ENCODE results near the gene MAPK7.

The MAPK7 gene

DNA sequence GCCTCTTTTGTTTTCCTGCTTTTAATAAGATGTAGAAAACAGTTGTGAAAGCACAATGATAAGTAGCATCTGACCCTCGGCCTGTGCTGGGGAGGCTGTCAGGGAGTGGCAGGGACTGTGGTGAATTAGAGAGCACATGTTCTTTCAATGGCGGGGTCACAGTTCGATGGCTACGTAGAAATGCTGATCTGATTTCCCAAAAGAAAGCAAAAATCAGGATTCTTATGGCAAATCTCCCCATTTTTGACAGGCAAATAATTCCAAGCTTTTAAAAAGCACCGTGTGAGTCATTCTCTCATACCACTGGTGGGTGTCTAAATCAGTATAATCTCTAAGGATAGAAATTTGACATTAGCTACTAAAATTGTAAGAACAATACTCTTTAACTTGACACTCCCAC, 4.2 kb upstream of the MAPK7 start:
- H3K27me3 ChIP-seq (replicated peaks; ENCODE audit: control insufficient read depth, insufficient read depth, low read length): no peaks in the 10 kb centered on the region
- TF ChIP-seq, protein P1, sequence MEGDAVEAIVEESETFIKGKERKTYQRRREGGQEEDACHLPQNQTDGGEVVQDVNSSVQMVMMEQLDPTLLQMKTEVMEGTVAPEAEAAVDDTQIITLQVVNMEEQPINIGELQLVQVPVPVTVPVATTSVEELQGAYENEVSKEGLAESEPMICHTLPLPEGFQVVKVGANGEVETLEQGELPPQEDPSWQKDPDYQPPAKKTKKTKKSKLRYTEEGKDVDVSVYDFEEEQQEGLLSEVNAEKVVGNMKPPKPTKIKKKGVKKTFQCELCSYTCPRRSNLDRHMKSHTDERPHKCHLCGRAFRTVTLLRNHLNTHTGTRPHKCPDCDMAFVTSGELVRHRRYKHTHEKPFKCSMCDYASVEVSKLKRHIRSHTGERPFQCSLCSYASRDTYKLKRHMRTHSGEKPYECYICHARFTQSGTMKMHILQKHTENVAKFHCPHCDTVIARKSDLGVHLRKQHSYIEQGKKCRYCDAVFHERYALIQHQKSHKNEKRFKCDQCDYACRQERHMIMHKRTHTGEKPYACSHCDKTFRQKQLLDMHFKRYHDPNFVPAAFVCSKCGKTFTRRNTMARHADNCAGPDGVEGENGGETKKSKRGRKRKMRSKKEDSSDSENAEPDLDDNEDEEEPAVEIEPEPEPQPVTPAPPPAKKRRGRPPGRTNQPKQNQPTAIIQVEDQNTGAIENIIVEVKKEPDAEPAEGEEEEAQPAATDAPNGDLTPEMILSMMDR (IDR thresholded peaks at IDR 0.05; ENCODE audit: insufficient read depth, low read length, poor library complexity, severe bottlenecking): no peak
- H3K4me3 ChIP-seq (replicated peaks; ENCODE audit: low read depth, low read length): no peak overlapping the region
- no peaks in the 10 kb centered on the region for H3K36me3 ChIP-seq (ENCODE audit: control insufficient read depth, insufficient read depth, low read length)
- no peak for DNase-seq (ENCODE audit: extremely low read depth, insufficient read length)

DNA sequence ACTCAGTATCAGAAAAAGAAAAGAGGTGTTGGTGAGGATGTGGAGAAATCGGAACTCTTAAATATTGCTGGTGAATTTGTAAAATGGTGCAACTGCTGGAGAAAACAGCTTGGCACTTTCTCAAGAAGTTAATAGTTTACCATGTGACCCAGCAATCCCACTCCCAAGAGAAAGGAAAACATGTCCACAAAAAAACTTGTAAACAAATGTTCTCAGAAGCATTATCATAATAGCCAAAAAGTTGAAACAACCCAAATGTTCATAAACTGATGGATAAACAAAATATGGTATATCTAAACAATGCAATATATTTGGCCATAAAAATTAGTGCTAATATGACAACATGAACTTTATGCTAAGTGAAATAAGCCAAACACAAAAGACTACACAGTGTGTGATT, 2.6 kb upstream of the MAPK7 start:
- DNase-seq (ENCODE audit: extremely low read depth, insufficient read length): no peak
- H3K36me3 ChIP-seq (ENCODE audit: control insufficient read depth, insufficient read depth, low read length): peaks cover 5% of the 10 kb centered on the region
- H3K4me3 ChIP-seq (replicated peaks; ENCODE audit: low read depth, low read length): no peak overlapping the region
- H3K27me3 ChIP-seq (replicated peaks; ENCODE audit: control insufficient read depth, insufficient read depth, low read length): no peaks in the 10 kb centered on the region
- TF ChIP-seq, protein P1 (IDR thresholded peaks at IDR 0.05; ENCODE audit: insufficient read depth, low read length, poor library complexity, severe bottlenecking): no peak

DNA sequence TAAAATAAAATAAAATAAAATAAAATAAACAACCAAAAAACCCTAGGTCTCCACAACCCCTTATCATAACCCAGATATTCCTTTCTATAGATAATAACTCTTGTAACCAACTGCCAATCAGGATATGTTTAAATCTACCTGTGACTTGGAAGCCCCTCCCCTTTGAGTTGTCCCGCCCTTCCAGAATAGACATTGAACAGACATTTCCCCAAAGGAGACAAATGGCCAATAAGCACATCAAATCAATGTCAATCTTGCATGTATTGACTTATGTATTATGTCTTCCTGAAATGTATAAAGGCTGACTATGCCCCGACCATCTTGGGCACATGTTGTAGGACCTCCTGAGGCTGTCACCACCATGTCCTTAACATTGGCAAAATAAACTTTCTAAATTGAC, 1.5 kb upstream of the MAPK7 start:
- TF ChIP-seq, protein P1 (IDR thresholded peaks at IDR 0.05; ENCODE audit: insufficient read depth, low read length, poor library complexity, severe bottlenecking): no peak
- H3K27me3 ChIP-seq (replicated peaks; ENCODE audit: control insufficient read depth, insufficient read depth, low read length): no peaks in the 10 kb centered on the region
- DNase-seq (ENCODE audit: extremely low read depth, insufficient read length): no peak
- peaks cover 12% of the 10 kb centered on the region for H3K36me3 ChIP-seq (ENCODE audit: control insufficient read depth, insufficient read depth, low read length)
- H3K4me3 ChIP-seq (replicated peaks; ENCODE audit: low read depth, low read length): peak overlapping the region; percentile 68

DNA sequence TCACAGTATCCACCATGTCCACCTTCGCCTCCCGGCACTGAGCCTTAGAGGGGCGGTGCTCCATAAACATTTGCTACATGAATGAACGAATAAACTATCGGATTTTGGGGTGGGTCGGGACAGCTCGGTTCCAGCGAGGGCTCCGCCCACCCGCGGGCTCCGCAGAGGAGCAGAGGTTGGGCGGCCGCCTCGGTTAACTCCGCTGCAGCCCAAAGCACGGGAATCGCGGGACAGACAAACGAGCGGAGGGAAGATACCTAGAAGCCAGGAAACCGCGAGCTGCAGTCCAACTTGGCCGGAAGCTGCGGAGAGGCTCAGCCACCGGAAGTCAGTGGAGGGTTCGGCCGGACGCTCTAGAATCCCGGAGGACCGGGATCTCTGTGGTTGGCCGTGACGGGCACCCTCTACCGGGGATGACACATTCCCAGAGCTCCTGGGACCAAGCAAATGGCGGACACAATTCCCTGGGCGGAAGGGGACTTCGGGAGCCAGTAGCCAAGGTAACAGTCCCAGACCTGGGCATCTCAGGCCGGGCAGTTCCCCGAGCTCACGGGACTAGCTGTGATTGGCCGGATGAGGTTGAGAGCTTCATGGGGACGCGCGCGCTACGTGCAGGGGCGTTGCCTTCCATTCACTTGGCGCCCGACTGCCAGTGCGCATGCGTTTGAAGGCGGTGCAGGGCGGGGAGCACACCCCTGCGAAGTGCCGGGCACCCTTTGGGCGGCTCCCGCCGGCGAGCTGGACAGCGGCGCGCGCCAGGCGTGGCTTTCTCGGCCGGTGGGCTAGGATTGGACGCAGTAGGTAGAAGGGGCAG, 489 bp upstream of the MAPK7 start:
- DNase-seq (ENCODE audit: extremely low read depth, insufficient read length): peak; percentile 99
- TF ChIP-seq, protein P1 (IDR thresholded peaks at IDR 0.05; ENCODE audit: insufficient read depth, low read length, poor library complexity, severe bottlenecking): no peak
- H3K36me3 ChIP-seq (ENCODE audit: control insufficient read depth, insufficient read depth, low read length): peaks cover 20% of the 10 kb centered on the region

DNA sequence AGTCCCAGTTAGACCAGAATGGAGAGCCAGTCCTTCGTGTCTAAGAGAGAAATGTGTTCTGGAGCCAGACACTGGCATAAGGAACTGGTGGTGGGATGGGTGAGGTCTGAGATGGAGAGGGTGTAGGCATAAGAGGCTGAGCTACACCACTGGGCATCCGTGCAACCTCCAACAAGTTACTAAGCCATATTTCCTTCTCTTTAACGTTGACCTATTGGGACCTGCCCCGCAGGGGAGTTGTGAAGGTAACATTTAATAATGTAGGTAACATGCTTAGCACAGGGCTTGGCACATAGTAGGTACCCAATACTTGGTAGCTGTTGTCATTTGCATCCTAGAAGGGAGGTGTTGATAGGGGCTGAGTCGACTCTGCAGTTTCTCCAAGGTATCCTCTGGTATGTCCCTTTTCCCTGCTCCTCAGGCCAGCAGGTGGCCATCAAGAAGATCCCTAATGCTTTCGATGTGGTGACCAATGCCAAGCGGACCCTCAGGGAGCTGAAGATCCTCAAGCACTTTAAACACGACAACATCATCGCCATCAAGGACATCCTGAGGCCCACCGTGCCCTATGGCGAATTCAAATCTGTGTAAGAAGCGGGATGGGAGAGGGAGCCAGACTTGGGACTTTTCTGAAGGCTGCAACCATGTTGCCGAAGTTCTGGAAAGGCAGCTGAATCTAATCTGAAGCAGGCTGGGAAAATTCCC, 1.2 kb downstream of the MAPK7 start:
- DNase-seq (ENCODE audit: extremely low read depth, insufficient read length): no peak
- TF ChIP-seq, protein P1 (IDR thresholded peaks at IDR 0.05; ENCODE audit: insufficient read depth, low read length, poor library complexity, severe bottlenecking): no peak
- H3K36me3 ChIP-seq (ENCODE audit: control insufficient read depth, insufficient read depth, low read length): peaks cover 30% of the 10 kb centered on the region
- H3K27me3 ChIP-seq (replicated peaks; ENCODE audit: control insufficient read depth, insufficient read depth, low read length): no peaks in the 10 kb centered on the region
- H3K4me3 ChIP-seq (replicated peaks; ENCODE audit: low read depth, low read length): peak overlapping the region; percentile 86

More for the DNA sequence above, 489 bp upstream of the MAPK7 start:
- Histone ChIP-seq H3K27me3 (replicated peaks; ENCODE audit: control insufficient read depth, insufficient read depth, low read length) (no peaks in the 10 kb centered on the region), H3K4me3 (replicated peaks; ENCODE audit: low read depth, low read length) (peak overlapping the region; percentile 86)

Data from GM06990 (cell line).